ENCODE measurements around the gene FOXS1.

- TF ChIP-seq POLR2AphosphoS5 (IDR thresholded peaks at IDR 0.05; ENCODE audit: low read depth, low read length) (no peak), SIN3A (IDR thresholded peaks at IDR 0.05; ENCODE audit: borderline replicate concordance, insufficient read depth, low read depth, low read length) (no peak)
- TF ChIP-seq, protein P1, sequence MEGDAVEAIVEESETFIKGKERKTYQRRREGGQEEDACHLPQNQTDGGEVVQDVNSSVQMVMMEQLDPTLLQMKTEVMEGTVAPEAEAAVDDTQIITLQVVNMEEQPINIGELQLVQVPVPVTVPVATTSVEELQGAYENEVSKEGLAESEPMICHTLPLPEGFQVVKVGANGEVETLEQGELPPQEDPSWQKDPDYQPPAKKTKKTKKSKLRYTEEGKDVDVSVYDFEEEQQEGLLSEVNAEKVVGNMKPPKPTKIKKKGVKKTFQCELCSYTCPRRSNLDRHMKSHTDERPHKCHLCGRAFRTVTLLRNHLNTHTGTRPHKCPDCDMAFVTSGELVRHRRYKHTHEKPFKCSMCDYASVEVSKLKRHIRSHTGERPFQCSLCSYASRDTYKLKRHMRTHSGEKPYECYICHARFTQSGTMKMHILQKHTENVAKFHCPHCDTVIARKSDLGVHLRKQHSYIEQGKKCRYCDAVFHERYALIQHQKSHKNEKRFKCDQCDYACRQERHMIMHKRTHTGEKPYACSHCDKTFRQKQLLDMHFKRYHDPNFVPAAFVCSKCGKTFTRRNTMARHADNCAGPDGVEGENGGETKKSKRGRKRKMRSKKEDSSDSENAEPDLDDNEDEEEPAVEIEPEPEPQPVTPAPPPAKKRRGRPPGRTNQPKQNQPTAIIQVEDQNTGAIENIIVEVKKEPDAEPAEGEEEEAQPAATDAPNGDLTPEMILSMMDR (IDR thresholded peaks at IDR 0.05): no peak
These were observed 38.4 kb upstream of the FOXS1 start for GRCh38 chr20:31883829-31884228.

All from Panc1 (cell line).